Chondrocyte (in vitro differentiated cells): Measurements from ENCODE around the gene STK17B. TPM values are rescaled to one million over a fixed set of nuclear protein-coding genes. Genes with fewer than 3 reads are reported as not detected.

Source experiments
- DNase-seq: peaks from one replicate; pipeline ENCODE4 v3.0.0; 2021; ENCODE audit warnings: mixed read lengths, low spot score
- H3K27ac Mint-ChIP-seq: one replicate; pipeline ENCODE4 v1.8.0; 2021; ENCODE audit warnings: mild to moderate bottlenecking, moderate library complexity, mixed read lengths; ENCODE audit not compliant: unreplicated experiment
- H3K27me3 Mint-ChIP-seq: 2 replicates; pipeline ENCODE4 v1.8.0; 2021; ENCODE audit warnings: low read depth, mixed read lengths
- H3K36me3 Mint-ChIP-seq: 2 replicates; pipeline ENCODE4 v1.8.0; 2021; ENCODE audit warnings: low read depth, mixed read lengths
- H3K4me1 Mint-ChIP-seq: 2 replicates; pipeline ENCODE4 v1.8.0; 2021; ENCODE audit warnings: low read depth, mild to moderate bottlenecking, mixed read lengths
- H3K4me3 Mint-ChIP-seq: one replicate; pipeline ENCODE4 v1.8.0; 2021; ENCODE audit warnings: mild to moderate bottlenecking, moderate library complexity, mixed read lengths; ENCODE audit not compliant: unreplicated experiment
- H3K9me3 Mint-ChIP-seq: 2 replicates; pipeline ENCODE4 v1.8.0; 2021; ENCODE audit warnings: low read depth, mixed read lengths
- total RNA-seq: library from RNA; stranded (reverse); gene quantifications from 3 replicates; pipeline ENCODE4 v1.2.1, GENCODE V29; 2021
- TF ChIP-seq, protein P1 (sequence below): fragments of 200-600 bp; sonication (generic); IDR thresholded peaks from 2 replicates; pipeline ENCODE4 v1.5.0; 2021; ENCODE audit warnings: antibody characterized with exemption, mild to moderate bottlenecking, moderate library complexity

STK17B gene
- total RNA-seq, 1 donor from 2014 or later = 37.2 TPM

DNA sequence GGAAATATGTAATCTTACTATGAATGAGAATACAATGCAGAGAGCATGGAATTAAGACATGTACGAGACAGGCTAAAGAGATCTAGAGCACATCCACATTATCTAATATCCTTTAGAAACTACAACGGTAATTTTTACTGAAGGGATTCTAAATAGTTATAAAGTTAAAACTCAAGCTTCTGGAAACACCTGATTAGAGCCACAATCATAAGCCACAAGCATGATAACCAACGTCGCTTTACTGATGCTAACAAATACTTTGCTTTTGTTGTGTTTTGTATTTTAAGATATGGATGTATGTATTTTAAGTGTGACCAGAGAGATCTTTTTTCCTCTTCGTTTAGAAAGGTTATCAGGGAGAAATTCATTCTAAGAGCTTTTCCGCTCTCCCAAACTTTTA is 44.0 kb upstream of the STK17B start:
- peaks cover 11% of the 10 kb centered on the region for H3K4me1 Mint-ChIP-seq
- H3K27ac Mint-ChIP-seq = no peak overlapping the region
- TF ChIP-seq, protein P1, sequence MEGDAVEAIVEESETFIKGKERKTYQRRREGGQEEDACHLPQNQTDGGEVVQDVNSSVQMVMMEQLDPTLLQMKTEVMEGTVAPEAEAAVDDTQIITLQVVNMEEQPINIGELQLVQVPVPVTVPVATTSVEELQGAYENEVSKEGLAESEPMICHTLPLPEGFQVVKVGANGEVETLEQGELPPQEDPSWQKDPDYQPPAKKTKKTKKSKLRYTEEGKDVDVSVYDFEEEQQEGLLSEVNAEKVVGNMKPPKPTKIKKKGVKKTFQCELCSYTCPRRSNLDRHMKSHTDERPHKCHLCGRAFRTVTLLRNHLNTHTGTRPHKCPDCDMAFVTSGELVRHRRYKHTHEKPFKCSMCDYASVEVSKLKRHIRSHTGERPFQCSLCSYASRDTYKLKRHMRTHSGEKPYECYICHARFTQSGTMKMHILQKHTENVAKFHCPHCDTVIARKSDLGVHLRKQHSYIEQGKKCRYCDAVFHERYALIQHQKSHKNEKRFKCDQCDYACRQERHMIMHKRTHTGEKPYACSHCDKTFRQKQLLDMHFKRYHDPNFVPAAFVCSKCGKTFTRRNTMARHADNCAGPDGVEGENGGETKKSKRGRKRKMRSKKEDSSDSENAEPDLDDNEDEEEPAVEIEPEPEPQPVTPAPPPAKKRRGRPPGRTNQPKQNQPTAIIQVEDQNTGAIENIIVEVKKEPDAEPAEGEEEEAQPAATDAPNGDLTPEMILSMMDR = no peak
- peaks cover 17% of the 10 kb centered on the region for H3K36me3 Mint-ChIP-seq
- no peak overlapping the region for H3K4me3 Mint-ChIP-seq
- DNase-seq = no peak
- H3K27me3 Mint-ChIP-seq = no peaks in the 10 kb centered on the region
- H3K9me3 Mint-ChIP-seq = peaks cover 5% of the 10 kb centered on the region

- Mint-ChIP-seq H3K27ac (no peak overlapping the region), H3K36me3 (peaks cover 18% of the 10 kb centered on the region), H3K27me3 (no peaks in the 10 kb centered on the region), H3K4me1 (peaks cover 11% of the 10 kb centered on the region), H3K9me3 (peaks cover 5% of the 10 kb centered on the region), H3K4me3 (no peak overlapping the region)
- no peak for DNase-seq
- TF ChIP-seq, protein P1 = no peak
Measured at GRCh38 chr2:196214156-196214555, 42.8 kb upstream of the STK17B start.

GRCh38 chr2:196213252-196213980 is 42.0 kb upstream of the STK17B start:
- H3K4me1 Mint-ChIP-seq = peaks cover 17% of the 10 kb centered on the region
- DNase-seq = no peak
- H3K27ac Mint-ChIP-seq = no peak overlapping the region
- H3K4me3 Mint-ChIP-seq = no peak overlapping the region
- H3K27me3 Mint-ChIP-seq = no peaks in the 10 kb centered on the region
- H3K9me3 Mint-ChIP-seq = peaks cover 5% of the 10 kb centered on the region
- TF ChIP-seq, protein P1 = no peak
- peaks cover 19% of the 10 kb centered on the region for H3K36me3 Mint-ChIP-seq

DNA sequence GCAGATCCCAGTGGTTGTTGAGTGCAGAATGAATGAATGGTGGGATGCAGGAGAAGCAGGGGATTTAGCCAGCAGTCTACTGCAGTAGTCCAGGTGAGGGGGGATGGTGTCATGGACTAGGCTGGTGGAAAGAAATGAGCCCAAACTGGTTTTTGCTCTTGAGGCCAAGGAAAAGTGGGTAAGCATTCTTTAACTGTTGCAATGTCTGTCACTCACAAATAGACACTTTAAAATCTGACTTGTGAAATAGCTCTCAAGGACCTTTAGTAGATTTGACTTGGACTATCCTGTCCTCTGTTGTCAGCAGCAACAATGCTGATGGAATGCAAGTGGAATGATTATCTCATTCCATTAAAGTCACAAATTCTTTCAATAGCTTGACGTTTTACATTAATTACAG is 37.5 kb upstream of the STK17B start:
- H3K27me3 Mint-ChIP-seq = no peaks in the 10 kb centered on the region
- H3K4me3 Mint-ChIP-seq = no peak overlapping the region
- TF ChIP-seq, protein P1 = no peak
- H3K9me3 Mint-ChIP-seq = peaks cover 5% of the 10 kb centered on the region
- peaks cover 14% of the 10 kb centered on the region for H3K36me3 Mint-ChIP-seq
- peaks cover 38% of the 10 kb centered on the region for H3K4me1 Mint-ChIP-seq
- no peak overlapping the region for H3K27ac Mint-ChIP-seq
- DNase-seq = no peak

- Mint-ChIP-seq H3K27ac (peak overlapping the region; percentile 17), H3K4me3 (no peak overlapping the region), H3K4me1 (peaks cover 38% of the 10 kb centered on the region), H3K27me3 (no peaks in the 10 kb centered on the region), H3K9me3 (no peaks in the 10 kb centered on the region), H3K36me3 (peaks cover 10% of the 10 kb centered on the region)
- no peak for DNase-seq
- TF ChIP-seq, protein P1 = no peak
Measured at GRCh38 chr2:196206804-196207203, 35.4 kb upstream of the STK17B start.
